Activated CD4-positive, alpha-beta T cell treated with anti-CD3 and anti-CD28 coated beads, Interleukin-2, amount 50 U/mL, for 1 hour (primary cell): Measurements from ENCODE around the gene KCNG2.
"Not testable (repeated sequence)": the region's sequence is repeated elsewhere in the genome, so short reads cannot be mapped to it uniquely, and the experiment has no call there.

Experiments used
- DNase-seq: peaks from one replicate; pipeline ENCODE4 v3.0.0-alpha.2; 2020

Gene KCNG2

GRCh38 chr18:79855147-79855933, 57.6 kb downstream of the KCNG2 start:
- DNase-seq, result no peak

GRCh38 chr18:79856119-79857007, 58.6 kb downstream of the KCNG2 start:
- no peak for DNase-seq

DNA sequence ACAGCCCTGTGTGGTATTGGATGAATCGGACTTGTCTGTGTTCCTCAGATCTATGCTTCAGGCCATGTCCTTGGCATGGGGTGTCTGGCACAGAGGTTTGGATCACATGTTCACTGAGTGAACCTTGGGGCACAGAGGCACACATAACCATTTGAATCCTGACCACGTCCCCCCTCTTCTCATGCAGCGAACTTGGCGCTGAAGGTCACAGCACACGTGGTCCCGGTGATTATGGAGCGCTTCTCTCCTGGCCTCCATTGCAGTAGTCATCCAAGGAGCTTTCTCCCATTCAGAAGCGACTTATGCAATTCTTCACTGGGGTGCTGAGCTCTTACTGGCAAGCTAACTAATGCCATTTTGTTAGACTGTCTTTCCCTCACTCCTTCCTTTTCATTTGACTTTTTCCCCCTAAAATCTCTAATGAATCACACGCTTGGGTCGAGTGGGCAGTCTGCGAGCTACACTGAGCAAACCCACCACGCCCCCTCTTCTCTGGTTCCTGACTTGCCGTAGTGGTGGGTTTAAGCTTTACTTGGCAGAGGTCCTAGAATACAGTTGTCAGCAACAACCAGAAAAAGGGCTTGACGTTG, 59.4 kb downstream of the KCNG2 start:
- no peak for DNase-seq

GRCh38 chr18:79859314-79859713, 61.6 kb downstream of the KCNG2 start:
- DNase-seq, result no peak

- DNase-seq, result no peak
These were observed 63.9 kb downstream of the KCNG2 start for GRCh38 chr18:79861687-79862086.

DNA sequence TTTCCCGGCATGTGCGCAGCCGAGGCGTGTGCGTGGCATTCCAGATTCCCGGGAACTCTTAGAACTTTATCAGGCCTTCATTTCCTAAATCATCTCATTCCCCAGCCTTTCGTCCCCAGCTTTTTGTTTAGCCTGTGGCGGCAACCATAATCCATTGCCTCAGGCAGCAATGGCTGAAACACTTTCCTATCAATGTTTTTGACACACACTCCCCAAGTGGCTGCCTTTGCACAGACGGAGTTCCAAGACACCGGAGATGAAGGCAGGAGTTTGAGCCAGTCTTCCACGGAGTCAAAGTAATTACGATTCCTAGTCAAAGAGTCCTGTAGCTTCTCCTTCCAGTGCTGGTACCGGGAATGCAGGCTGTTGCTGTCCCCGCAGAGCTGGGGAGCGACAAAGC, 64.8 kb downstream of the KCNG2 start:
- DNase-seq, result no peak

GRCh38 chr18:79863161-79864005, 65.6 kb downstream of the KCNG2 start:
- DNase-seq, result no peak

DNA sequence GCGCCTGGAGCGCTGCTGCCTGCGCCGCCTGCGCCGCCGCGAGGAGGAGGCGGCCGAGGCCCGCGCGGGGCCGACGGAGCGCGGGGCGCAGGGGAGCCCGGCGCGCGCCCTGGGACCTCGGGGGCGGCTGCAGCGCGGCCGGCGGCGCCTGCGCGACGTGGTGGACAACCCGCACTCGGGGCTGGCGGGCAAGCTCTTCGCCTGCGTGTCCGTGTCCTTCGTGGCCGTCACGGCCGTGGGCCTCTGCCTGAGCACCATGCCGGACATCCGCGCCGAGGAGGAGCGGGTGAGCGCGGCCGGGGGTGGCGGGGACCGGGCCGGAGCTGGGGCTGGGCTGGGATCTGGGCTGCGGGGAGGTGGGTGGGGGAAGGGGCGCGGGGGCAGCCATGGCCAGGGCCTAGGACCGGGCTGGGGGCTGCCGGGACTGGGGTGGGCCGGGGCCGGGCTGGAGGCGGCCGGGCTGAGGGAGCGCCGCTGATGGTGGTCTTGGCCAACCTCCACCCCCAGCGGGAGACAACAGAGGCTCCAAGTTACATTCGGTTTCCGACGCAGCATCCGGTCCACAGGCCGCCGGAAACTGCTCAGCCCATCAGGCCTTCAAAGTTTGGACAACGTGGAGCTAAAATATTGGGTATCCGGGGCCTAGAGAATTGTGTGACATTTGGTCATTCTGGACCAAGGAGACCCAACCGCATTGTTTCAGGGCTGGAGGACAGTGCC, 66.4 kb downstream of the KCNG2 start:
- DNase-seq, result no peak

DNA sequence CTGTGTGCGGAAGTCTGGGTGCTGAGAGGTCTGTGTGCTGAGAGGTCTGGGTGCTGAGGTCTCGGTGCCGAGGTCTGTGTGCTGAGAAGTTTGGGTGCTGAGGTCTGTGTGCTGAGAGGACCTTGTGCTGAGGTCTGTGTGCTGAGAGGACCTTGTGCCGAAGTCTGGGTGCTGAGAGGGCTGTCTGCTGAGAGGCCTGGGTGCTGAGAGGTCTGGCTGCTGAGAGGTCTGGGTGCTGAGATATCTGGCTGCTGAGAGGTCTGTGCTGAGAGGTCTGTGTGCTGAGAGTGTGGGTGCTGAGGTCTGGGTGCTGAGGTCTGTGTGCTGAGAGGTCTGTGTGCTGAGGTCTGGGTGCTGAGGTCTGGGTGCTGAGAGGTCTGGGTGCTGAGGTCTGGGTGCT, 67.2 kb downstream of the KCNG2 start:
- not testable (repeated sequence) for DNase-seq

DNA sequence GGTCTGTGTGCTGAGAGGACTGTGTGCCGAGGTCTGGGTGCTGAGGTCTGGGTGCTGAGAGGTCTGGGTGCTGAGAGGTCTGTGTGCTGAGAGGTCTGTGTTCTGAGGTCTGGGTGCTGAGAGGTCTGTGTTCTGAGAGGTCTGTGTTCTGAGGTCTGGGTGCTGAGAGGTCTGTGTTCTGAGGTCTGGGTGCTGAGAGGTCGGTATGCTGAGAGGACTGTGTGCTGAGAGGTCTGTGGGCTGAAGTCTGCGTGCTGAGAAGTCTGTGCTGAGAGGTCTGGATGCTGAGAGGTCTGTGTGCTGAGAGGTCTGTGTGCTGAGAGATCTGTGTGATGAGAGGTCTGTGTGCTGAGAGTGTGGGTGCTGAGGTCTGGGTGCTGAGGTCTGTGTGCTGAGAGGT, 68.2 kb downstream of the KCNG2 start:
- DNase-seq, result not testable (repeated sequence)

- no peak for DNase-seq
These were observed 69.3 kb downstream of the KCNG2 start for GRCh38 chr18:79866889-79867574.

- no peak for DNase-seq
These were observed 69.9 kb downstream of the KCNG2 start for GRCh38 chr18:79867666-79868065.

DNA sequence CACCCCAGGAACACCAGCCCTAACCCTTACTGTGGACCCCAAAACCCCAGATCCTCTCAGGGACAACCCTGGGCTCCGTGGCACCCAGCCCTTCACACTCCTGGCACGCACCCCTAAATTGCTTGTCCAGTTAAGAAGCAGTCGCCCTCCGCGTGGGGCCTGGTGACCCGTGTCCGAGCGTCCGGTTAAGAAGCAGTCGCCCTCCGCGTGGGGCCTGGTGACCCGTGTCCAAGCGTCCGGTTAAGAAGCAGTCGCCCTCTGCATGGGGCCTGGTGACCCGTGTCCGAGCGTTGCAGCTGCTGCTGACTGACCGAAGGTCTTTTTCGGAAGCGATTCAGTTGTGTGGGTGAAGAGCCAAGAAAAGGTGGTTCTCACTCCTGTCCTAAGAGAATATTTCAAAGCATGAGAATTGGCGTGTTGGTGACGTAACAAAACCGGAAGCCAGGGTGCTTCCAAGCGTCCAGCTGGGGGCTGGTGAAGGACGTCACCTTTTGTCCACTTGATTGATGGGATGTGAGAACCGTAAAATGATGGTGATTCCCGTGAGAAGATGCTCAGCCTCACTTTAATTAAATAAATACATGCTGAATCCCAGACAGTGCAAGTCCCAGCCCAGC, 70.5 kb downstream of the KCNG2 start:
- DNase-seq, result no peak

- no peak for DNase-seq
These were observed 71.2 kb downstream of the KCNG2 start for GRCh38 chr18:79868811-79869541.

DNA sequence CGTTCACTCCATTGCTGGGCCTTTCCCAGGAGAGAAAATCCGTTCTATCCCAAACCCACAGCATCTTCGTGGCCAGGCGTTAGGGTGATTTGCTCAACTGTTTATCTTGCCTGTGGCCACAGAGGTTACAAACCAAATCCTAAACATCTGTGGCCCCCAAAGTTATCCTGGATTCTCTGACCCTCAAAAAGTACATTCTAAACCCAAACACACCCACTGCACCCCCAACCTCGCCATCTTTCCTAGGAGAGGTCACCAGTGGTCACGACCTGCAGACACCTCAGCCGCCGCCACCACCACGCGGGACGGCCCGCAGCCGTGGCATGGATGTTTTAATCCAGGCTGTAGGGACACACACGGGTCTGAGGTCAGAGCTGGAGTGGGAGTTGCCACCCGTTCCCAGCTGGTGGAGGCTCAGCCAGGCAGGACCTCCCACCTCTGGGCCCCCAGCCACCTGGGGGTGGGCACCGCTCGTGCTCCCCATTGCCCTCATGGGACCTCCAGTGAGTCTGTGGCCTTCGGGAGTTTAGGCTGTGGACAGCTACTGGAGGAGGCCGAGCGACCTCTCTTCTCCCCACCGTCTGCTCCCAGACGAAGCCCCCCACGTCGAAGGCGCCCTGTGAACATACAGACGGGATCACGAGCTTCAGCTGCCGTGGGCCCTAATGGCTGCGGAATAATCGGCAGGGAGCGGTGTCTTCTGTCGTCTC, 72.0 kb downstream of the KCNG2 start:
- DNase-seq, result no peak

DNA sequence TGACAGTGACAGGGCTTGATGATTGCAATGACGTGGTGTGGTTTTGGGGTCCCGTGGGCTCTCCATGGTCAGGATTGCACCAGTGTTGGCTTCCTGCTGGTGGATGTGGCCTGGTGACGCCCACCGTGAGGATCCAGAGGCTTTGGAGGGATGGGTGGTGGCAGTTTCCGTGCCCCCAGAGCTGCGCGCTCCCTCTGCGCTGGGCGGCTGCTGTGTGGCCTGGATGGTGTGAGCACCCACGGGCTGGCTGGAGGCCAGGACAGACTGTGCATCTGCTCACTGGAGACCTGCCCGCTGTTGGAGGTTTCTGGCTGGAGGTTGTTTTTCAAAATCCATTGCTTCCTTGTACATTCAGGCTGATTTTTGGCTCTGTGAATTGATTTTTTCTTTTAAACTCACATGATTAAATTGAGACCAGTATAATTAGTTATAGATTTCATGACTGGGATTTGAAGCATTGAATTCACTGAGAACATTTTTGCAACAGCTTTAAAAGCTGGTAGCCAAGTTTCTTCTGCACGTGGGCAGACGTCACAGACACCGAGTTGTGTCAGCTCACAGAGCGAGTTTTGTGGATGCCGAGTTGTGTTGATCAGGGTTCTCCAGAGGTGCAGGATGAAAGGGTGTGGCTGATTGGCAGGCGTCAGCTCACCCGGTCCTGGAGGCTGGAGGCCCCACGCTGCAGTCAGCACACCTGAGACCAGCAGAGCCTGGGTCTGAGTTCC, 72.7 kb downstream of the KCNG2 start:
- DNase-seq, result no peak

DNA sequence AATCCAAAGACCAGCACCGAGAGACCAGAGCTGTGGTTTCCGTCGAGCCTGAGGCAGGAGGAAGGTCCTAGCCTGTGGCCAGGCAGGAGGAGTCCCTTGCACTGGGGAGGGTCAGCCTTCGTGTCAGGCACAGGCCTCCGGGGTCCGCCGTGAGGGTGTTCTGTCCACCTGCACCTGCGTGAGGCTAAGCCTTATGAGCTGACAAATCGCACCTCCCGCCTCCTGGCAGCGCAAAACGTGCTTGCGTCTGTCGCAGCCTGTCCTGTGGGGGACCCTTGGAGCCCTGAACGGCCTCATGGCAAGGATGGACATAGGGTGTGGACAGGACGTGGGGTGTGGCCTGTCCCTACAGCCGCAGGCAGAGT, 73.3 kb downstream of the KCNG2 start:
- no peak for DNase-seq

DNA sequence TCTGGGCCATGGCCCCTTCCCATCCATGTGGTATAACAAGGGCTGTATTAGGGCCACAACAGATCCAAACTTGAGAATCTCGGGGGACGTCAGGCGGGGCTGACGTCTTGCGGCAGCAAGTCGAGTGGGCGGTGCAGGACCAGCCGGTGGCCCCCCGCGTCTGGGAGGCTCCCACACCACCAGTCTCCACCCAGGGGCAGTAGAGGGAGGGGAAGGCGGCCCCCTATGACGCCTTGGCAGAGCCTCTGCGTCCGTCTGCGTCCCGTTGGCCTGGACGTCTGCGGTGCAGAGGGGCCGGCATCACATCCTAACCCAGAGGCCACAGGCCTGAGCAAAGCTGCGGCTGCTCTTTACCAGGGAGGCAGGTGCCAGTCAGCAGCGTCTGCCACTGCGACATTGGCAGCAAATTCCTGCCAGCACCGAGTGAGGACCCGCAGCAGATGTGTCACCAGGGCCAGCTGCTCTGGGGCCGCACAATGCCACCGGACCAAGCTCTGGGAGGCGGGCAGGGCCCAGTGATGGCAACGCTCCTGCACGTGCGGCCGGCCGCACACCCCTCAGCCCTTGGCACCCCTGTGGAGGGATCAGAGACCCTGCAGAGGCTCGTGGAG, 73.8 kb downstream of the KCNG2 start:
- DNase-seq, result no peak
